Left ventricle myocardium inferior (tissue), 1 donor: ENCODE data around the gene TMEM200C. TPM values are rescaled to one million over a fixed set of nuclear protein-coding genes. Genes with fewer than 3 reads are reported as not detected.

ENCODE experiments used
- DNase-seq: peaks from one replicate; pipeline ENCODE4 v3.0.0-alpha.2; 2020
- H3K27ac ChIP-seq: fragments of 200-600 bp; replicated peaks from 2 replicates; pipeline ENCODE4 v1.8.0; 2021
- H3K27me3 ChIP-seq: fragments of 200-600 bp; 2 replicates; pipeline ENCODE4 v1.8.0; 2021; ENCODE audit warnings: low read depth
- H3K36me3 ChIP-seq: fragments of 200-600 bp; 2 replicates; pipeline ENCODE4 v1.8.0; 2021
- H3K4me1 ChIP-seq: fragments of 200-600 bp; 2 replicates; pipeline ENCODE4 v1.8.0; 2021
- H3K4me3 ChIP-seq: fragments of 200-600 bp; 2 replicates; pipeline ENCODE4 v1.8.0; 2021; ENCODE audit warnings: mild to moderate bottlenecking, moderate library complexity
- H3K9me3 ChIP-seq: fragments of 200-600 bp; replicated peaks from 2 replicates; pipeline ENCODE4 v1.8.0; 2021
- intact Hi-C: fragments of 100-400 bp; cut with micrococcal nuclease; formaldehyde crosslinking; loops from one replicate; pipeline ENCODE4 v1.11.0; 2022
- total RNA-seq: library from RNA; stranded (reverse); fragmentation: NEBNext Ultra II Directional; extraction: Animal tissue kit (Norgen Biotek cat#: 25700); gene quantifications from one replicate; pipeline ENCODE4 v1.2.1, GENCODE V29; 2021
- TF ChIP-seq, protein P1 (sequence below): fragments of 200-600 bp; IDR thresholded peaks from 2 replicates; pipeline ENCODE4 v1.8.0; 2021; ENCODE audit warnings: antibody characterized with exemption, mild to moderate bottlenecking, borderline replicate concordance
- donor health status: DM: no; HTN: yes; CAD: no; lungs with severe emphysema.

TMEM200C gene
- total RNA-seq, 1 donor from 2014 or later: 0.96 TPM

DNA sequence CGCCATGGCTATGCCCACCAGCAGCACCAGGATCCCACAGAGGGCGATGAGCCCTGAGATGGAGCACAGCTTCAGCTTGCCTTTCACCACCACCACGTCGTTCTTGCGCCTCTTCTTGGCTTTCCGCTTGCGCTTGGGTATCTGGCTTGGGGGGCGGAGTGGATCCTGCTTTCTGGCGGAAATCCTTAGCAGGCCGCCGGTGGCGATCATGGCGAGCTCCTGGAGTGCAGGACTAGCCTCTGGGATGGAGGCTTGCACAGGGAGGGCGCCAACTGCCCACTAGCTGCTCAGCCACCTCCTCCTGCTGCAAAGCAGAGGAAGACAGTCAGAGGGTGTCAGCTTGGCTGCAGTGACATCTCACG lies 3.5 kb downstream of the TMEM200C start:
- Histone ChIP-seq H3K9me3 (no peaks in the 10 kb centered on the region), H3K4me1 (peaks cover 28% of the 10 kb centered on the region), H3K36me3 (no peaks in the 10 kb centered on the region), H3K4me3 (peak overlapping the region; percentile 69), H3K27me3 (peaks cover 99% of the 10 kb centered on the region), H3K27ac (no peak overlapping the region)
- no peak for DNase-seq
- intact Hi-C loops: no loop called here
- TF ChIP-seq, protein P1, sequence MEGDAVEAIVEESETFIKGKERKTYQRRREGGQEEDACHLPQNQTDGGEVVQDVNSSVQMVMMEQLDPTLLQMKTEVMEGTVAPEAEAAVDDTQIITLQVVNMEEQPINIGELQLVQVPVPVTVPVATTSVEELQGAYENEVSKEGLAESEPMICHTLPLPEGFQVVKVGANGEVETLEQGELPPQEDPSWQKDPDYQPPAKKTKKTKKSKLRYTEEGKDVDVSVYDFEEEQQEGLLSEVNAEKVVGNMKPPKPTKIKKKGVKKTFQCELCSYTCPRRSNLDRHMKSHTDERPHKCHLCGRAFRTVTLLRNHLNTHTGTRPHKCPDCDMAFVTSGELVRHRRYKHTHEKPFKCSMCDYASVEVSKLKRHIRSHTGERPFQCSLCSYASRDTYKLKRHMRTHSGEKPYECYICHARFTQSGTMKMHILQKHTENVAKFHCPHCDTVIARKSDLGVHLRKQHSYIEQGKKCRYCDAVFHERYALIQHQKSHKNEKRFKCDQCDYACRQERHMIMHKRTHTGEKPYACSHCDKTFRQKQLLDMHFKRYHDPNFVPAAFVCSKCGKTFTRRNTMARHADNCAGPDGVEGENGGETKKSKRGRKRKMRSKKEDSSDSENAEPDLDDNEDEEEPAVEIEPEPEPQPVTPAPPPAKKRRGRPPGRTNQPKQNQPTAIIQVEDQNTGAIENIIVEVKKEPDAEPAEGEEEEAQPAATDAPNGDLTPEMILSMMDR: no peak

DNA sequence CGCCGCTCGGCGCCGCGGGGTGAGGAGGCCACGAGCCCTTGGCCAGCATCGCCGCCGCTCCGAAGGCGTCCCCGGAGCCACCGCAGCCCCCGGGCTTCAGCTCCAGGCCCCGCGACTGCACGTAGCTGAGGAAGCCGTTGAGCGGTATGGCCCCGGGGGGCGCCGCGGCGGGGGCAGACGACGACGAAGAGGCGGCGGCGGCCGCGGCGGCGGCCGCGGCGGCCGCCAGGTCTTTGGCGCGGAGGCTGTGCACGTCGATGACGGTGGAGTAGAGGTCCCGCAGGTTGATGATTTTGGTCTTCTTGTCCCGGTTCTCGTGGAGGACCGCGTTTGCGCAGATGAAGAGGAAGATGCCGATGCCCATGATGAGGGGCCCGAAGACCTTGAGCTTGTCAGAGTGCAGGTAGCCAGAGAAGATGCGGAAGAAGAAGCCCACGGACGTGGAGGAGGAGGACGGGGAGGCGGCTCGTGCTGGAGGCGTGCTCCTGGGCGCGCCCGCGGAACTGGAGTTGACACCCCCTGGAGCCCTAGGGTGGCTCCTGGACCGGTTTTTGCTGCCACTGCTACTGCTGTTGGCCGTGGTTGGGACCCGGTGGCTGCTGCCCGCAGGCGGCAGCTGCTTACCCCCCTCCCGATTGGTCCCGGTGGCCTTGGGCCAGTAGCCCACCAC lies 4.0 kb downstream of the TMEM200C start:
- DNase-seq: no peak
- intact Hi-C loops: no loop called here
- H3K36me3 ChIP-seq: no peaks in the 10 kb centered on the region
- H3K9me3 ChIP-seq: no peaks in the 10 kb centered on the region
- H3K27ac ChIP-seq: no peak overlapping the region
- TF ChIP-seq, protein P1: no peak
- peaks cover 26% of the 10 kb centered on the region for H3K4me1 ChIP-seq
- H3K27me3 ChIP-seq: peaks cover 99% of the 10 kb centered on the region
- H3K4me3 ChIP-seq: peak overlapping the region; percentile 69

GRCh38 chr18:5890331-5891183 lies 4.8 kb downstream of the TMEM200C start:
- intact Hi-C loops: no loop called here
- DNase-seq: peak; percentile 29
- H3K36me3 ChIP-seq: no peaks in the 10 kb centered on the region
- peaks cover 95% of the 10 kb centered on the region for H3K27me3 ChIP-seq
- H3K27ac ChIP-seq: no peak overlapping the region
- TF ChIP-seq, protein P1: peak; percentile 83
- no peaks in the 10 kb centered on the region for H3K9me3 ChIP-seq
- H3K4me1 ChIP-seq: peaks cover 18% of the 10 kb centered on the region
- H3K4me3 ChIP-seq: peak overlapping the region; percentile 69

DNA sequence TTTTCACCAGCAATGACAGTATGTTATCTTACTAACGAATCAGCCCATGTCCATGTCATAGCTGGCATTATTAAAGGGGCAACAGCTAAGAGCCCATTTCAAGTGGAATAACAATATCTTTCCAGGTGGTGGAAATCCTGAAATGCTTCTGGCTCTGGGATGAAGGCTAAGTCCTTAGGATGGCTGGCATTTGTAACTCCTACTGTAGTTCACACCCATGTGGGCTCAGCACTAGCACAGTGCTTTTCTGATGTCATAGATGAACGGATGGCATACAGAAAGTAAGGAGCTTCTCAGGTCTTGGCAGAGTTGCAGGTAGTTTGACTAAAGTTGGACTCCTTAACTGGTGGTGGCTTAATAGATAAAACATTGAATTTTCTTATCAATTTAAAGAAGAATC lies 10.0 kb downstream of the TMEM200C start:
- Histone ChIP-seq H3K27ac (no peak overlapping the region), H3K9me3 (no peaks in the 10 kb centered on the region), H3K4me1 (peaks cover 3% of the 10 kb centered on the region), H3K4me3 (no peak overlapping the region), H3K36me3 (no peaks in the 10 kb centered on the region), H3K27me3 (peaks cover 68% of the 10 kb centered on the region)
- intact Hi-C loops: loop anchor here (10.0 kb wide), 3 partner anchors 339 to 999 kb away; no protein-coding TSS in a partner anchor
- TF ChIP-seq, protein P1: no peak
- no peak for DNase-seq

DNA sequence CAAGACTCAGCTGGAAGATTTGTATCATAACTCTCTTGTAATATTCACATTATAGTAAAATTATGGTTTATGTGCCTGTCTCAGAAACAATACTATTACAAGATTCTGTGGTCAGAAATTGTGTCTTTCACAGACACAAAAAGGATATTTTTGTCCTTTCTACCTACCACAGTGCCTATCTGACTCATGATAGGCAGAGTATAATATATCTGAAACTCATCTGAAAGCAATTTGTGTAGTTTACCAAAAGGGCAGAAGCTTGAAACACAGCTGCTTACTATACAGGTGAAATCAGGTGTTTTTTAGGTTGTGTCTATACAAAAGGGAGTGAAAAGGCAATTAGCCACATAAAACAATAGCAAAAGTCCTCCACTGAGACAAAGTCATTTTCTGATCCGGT lies 10.9 kb downstream of the TMEM200C start:
- Histone ChIP-seq H3K4me1 (no peaks in the 10 kb centered on the region), H3K36me3 (no peaks in the 10 kb centered on the region), H3K9me3 (no peaks in the 10 kb centered on the region), H3K27ac (no peak overlapping the region), H3K27me3 (peaks cover 63% of the 10 kb centered on the region), H3K4me3 (no peak overlapping the region)
- DNase-seq: no peak
- TF ChIP-seq, protein P1: no peak
- intact Hi-C loops: loop anchor here (10.0 kb wide), 3 partner anchors 340 to 1000 kb away; no protein-coding TSS in a partner anchor
